Uterus (tissue), 2 donors: ENCODE data around the gene RHEX.

Experiments used
- POLR2A ChIP-seq, 2 donors: fragments of 450-650 bp; IDR thresholded peaks; one replicate each; pipeline ENCODE4 v1.6.1; 2016; ENCODE audit warnings: antibody characterized with exemption in 2 of 2, mild to moderate bottlenecking in 1 of 2, moderate library complexity in 1 of 2
- TF ChIP-seq, protein P1 (sequence below), 4 experiments: fragments of 200-600 bp in 2 of 4; fragments of 450-650 bp in 2 of 4; sonication (generic) in 2 of 4; IDR thresholded peaks; one replicate each; pipeline ENCODE4 v1.5.1; 2016 to 2019; ENCODE audit warnings: antibody characterized with exemption in 4 of 4, mild to moderate bottlenecking in 2 of 4, moderate library complexity in 1 of 4

DNA sequence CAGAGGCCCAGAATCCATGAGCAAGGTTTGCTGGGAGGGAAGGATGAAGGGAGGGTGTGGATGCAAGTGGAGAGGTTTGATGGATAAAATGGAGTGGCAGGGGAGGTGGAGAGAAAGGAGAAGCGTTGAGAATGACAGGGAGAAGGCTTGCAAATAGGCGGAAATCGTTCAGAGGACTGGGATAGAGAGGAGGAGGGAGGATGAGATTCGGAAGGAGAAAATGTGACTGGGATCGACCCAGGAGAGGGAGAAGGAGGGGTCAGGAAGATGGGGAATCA, 63.8 kb downstream of the RHEX start:
- TF ChIP-seq POLR2A (IDR thresholded peaks at IDR 0.05) = no peak
- TF ChIP-seq, protein P1, sequence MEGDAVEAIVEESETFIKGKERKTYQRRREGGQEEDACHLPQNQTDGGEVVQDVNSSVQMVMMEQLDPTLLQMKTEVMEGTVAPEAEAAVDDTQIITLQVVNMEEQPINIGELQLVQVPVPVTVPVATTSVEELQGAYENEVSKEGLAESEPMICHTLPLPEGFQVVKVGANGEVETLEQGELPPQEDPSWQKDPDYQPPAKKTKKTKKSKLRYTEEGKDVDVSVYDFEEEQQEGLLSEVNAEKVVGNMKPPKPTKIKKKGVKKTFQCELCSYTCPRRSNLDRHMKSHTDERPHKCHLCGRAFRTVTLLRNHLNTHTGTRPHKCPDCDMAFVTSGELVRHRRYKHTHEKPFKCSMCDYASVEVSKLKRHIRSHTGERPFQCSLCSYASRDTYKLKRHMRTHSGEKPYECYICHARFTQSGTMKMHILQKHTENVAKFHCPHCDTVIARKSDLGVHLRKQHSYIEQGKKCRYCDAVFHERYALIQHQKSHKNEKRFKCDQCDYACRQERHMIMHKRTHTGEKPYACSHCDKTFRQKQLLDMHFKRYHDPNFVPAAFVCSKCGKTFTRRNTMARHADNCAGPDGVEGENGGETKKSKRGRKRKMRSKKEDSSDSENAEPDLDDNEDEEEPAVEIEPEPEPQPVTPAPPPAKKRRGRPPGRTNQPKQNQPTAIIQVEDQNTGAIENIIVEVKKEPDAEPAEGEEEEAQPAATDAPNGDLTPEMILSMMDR (IDR thresholded peaks at IDR 0.05) = no peak
